Fibroblast of villous mesenchyme (primary cell): ENCODE results near the gene C1orf141. TPM values are rescaled to one million over a fixed set of nuclear protein-coding genes. Genes with fewer than 3 reads are reported as not detected.

Experiments used
- DNase-seq: peaks from one replicate; pipeline ENCODE4 v3.0.0-alpha.2; 2010; ENCODE audit warnings: low read depth
- H3K4me3 ChIP-seq: 2 replicates; pipeline ENCODE4 v1.5.1; 2011; ENCODE audit warnings: low read depth, mild to moderate bottlenecking, low read length
- CTCF ChIP-seq: IDR thresholded peaks from 2 replicates; pipeline ENCODE4 v1.5.1; 2012; ENCODE audit warnings: low read depth, mild to moderate bottlenecking, low read length; ENCODE audit not compliant: insufficient read depth
- total RNA-seq: library from RNA; depleted of rRNA; stranded (reverse); fragments of >200 nt; gene quantifications from 2 replicates; pipeline ENCODE4 v1.2.3, GENCODE V29; 2012

Gene C1orf141
- total RNA-seq, 1 donor = not detected

DNA sequence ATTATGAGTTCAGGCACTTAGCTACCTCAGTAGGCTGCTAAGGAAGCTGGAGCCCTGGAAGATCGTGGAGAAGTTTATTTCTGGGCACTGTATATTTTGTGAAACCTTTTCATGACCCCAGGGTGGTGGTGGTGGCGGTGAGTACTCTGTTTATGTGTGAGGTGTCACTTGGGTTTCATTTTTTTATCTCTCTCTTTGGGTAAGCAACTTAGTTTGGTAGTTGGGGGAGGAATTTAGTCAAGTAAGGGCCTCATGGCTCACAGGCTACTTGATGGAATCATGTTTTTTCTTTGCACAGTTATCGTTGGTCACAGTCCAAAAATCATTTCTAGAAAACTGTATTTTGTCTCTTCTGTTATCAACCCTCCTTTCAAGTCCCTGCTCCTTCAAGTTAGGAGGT lies 33.9 kb downstream of the C1orf141 start:
- no peak for DNase-seq
- TF ChIP-seq CTCF = no peak
- no peak overlapping the region for H3K4me3 ChIP-seq

DNA sequence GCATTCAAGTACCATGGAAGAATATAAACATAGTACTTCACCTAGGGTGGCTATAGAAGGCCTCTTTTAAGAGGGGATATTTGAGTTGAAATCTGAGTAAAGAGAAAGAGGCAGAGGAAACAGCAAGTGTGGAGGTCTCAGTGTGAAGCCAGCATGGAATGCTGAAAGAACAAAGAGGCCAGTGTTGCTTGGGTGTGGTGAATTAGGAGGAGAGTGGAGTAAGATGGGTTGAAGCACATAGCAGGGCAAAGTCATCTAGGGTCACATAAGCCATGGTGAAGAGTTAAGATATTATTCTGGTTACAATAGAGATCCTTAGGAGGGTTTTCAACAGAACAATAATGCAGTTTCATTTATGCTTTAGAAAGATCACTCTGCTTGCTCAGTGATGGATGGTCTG lies 37.5 kb downstream of the C1orf141 start:
- TF ChIP-seq CTCF = no peak
- no peak for DNase-seq
- H3K4me3 ChIP-seq = no peak overlapping the region

DNA sequence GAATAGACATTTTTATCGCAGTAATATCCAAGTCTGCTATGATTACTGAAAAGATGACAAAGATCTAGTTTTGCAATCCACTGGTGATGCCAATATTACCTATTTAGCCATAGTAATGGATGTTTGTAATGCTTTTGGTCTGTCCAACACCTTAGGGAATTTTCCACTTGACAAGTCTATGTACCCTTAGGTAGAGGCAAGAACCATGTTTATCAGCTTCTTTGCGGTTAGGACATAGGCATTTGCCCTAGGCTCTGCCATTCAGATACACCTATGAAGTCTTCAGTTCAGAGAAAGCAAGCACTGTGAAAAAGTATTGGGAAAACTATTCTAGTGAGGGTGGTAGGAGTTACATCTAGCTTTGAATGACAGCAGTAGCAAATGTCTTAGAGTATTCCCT lies 40.6 kb downstream of the C1orf141 start:
- no peak overlapping the region for H3K4me3 ChIP-seq
- no peak for DNase-seq
- no peak for TF ChIP-seq CTCF

DNA sequence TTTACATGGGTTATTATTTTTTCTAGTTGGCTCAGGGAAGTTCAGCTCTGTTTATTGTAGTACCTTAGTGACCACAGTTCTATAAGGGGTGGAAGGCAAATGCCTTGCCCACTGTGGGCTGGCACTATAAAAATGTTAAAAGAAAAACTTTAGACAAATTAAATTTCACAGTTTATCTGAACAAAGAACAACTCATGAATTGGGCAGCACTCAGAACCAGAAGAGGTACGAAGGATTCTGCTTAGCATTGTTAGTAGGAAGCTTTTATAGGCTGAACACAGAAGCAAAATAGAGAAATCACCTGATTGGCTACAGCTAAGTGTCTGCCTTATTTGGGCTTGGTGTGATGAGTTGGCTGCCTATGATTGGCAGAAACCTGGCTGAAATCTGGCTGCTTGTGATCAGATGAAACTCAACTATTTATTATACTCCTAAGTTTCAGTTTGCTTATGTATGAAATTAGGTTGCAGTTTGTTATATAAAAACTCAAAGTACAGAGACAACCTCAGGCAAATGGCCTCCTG lies 45.0 kb downstream of the C1orf141 start:
- TF ChIP-seq CTCF = no peak

DNA sequence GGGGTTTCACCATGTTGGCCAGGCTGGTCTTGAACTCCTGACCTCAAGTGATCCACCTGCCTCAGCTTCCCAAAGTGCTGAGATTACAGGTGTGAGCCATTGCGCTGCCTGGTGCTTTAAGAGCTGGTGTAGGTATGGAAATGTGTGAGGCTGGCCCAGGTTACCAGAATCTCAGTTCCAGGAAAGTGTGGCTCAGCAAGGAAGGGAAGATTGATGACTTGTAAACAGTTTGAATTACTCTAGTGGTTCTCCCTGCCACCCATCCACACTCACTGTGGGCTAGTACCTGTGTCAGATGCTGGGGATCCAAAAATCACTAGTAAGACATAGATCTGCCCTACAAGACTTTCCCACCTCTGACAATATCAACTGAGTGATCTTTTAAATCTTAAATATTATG lies 46.3 kb downstream of the C1orf141 start:
- DNase-seq = no peak
- H3K4me3 ChIP-seq = no peak overlapping the region
- TF ChIP-seq CTCF = no peak

More for the DNA sequence above, 45.0 kb downstream of the C1orf141 start:
- no peak overlapping the region for H3K4me3 ChIP-seq
- DNase-seq = no peak

GRCh38 chr1:67085326-67085725 lies 49.4 kb downstream of the C1orf141 start:
- TF ChIP-seq CTCF = no peak
- no peak overlapping the region for H3K4me3 ChIP-seq
- no peak for DNase-seq

GRCh38 chr1:67084765-67085318 lies 49.9 kb downstream of the C1orf141 start:
- no peak for TF ChIP-seq CTCF
- DNase-seq = no peak
- H3K4me3 ChIP-seq = no peak overlapping the region
